Glomerular visceral epithelial cell (primary cell): ENCODE data around the gene SLC30A4.

Experiments
- DNase-seq: peaks from one replicate; pipeline ENCODE4 v3.0.0-alpha.2; 2016; ENCODE audit errors: extremely low spot score

SLC30A4 gene

DNA sequence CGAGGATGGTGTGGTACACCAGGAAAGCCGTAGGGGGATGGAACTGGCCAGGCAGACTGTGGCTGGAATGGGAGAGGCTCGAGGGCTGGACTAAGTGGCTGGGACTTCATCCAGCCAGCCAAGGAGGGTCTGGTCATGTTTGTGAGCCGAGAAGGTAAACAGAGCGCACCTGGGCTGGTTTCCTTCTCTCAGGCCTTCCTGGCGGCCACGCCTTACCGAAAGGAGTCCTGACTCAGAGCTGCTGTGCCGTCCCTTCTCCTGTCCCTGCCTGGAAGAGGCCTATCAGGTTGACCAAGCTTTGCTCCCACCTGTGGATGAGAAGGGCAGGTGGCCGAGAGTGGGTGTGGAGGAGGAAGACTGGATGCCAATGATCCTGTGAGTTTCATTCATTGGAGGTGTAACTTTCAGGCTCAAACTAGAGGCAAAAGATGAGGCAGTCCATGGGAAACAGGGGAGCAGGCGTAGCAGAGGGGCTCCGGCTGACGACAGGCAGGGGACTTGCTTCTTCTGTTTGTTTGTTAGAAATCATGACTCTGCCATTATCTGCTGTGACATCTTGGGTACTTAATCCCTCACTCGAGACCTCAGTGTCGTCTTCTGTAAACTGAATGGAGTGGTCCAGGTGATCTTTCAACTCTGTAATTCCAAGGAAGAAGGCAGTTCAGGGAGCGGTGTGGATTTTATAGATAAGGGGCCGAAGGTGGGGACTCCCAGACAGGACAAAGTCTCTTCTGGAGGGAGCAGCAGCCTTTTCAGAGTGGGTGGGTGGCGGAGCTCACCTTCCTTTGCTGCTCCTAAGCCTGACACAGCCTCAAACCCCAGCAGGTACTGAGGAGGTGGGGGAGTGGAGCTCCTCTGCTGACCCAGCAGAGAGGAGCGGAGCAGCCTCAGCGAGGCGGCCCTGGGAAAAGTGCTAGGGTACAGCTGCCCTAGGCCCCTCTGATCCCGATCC lies 72.4 kb downstream of the SLC30A4 start:
- DNase-seq, result no peak

DNA sequence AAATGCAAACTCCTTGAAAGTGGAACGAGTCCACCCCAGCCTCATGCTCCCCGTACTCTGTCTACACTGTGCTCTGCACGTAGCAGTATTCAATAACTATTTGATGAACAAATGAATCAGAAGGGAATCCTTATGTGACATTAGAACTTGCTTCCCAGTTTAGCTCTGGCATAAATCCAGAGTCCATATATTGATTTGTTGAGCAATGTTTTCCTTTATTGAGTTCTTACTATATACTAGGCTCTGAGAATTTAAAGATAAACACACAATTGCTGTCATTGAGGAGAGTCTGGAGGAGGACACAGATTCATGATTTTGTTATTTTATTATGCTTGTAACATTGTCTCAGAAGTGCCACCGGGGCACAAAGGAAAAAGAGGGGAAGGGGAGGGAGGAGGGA lies 73.2 kb downstream of the SLC30A4 start:
- DNase-seq, result no peak

DNA sequence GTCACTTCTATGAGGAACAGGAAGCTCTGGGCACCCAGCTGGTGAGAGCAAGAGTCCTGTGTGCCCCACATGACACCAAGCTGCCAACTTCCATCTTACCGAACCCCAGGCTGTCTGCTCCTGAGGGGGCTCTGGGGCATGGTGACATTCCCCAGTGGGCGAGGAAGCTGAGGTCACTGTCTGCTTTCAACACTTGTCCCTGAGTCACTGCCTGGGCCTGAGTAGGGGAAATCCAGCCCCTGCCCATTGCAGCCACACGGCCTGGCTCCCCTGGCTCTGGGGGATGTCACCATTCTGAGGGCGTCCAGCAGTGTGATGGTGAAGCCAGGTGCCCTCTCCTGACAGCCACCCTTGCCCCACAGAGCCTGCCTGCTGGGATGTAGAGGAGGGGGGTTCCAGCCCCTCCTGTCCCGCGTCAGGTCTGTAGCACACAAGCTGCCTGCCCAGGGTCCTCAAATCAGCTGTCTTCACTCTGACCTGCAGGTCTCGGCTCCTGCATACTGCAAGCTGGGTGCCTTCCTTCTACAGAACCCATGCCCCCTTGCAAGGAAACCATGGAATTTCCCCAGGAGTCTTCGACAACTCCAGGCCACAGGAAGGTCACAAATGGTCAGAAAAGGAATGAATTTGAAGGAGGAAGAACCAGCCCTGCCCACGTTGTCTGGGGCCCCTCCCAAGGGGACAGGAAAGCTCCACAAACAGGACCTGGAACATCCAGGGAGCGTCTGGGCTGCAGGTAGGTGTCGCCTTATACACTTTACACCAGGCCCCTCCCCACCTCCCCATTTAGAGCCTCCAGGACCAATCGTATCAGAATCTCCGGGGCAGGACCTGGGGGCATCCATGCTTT lies 74.3 kb downstream of the SLC30A4 start:
- peak; percentile 62 for DNase-seq

DNA sequence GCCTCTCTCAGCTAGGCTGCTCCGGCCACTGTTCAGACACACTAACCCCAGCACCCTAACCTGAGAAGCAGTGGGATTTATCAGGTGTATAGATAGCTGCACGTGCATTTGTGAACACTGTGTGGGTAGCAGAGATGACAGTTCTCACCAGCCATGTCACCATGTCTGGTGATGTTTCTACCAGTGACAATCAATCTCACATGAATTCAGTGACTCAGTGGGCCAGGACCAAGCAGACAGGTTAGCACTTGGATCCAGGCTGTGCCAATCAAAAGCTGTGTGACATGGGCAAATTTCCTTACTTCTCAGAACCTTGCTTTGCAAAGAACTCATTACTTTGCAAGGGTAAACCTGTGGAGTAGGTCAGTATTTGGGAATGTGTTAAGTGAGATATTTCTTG lies 78.9 kb downstream of the SLC30A4 start:
- DNase-seq, result no peak

DNA sequence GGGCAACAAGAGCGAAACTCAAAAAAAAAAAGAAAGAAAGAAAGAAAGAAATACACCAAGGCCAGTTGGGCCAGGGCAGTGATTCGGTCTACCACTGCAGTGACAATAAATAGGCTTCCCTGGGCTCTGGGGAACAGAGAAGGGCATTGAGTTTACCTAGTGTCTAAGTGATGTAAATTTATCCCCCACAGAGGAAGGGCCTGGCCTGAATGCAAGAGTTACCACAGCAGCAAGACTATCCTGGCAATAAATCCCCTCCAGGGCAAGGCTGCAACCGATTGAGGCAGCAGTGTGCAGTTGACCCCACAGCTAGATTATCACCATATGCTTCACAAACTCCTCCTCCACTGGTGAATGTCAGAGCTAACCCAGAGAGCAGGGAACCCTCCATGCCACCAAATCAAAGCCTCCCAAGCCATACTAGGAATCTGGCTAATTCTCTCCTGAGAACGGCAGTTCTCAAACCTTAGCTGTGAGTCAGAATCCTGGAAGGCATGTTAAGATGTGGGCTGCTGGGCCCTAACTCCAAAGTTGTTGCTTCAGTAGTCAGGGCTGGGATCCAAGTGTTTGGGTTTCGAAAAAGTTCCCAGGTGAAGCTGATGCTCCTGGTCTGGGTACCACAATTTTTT lies 79.9 kb downstream of the SLC30A4 start:
- peak; percentile 73 for DNase-seq

DNA sequence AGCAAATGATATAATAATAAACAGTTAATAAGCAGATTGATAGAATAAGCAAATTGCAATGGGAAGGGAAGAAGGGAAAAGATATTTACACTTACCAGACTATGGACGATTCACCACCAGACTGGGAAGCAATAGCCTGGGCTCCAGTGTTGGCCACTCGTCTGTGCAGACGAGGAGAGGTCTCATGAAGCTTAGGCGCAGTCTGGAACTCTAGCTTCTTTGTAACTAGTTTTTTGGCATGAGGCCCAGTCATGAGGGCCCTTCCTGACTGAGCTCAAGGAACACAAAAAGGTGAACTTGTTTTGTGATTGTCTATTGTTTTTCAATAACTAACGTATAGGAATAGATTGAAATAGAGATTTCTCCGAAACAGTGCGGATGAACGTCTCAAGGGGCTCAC lies 80.9 kb downstream of the SLC30A4 start:
- peak; percentile 52 for DNase-seq

DNA sequence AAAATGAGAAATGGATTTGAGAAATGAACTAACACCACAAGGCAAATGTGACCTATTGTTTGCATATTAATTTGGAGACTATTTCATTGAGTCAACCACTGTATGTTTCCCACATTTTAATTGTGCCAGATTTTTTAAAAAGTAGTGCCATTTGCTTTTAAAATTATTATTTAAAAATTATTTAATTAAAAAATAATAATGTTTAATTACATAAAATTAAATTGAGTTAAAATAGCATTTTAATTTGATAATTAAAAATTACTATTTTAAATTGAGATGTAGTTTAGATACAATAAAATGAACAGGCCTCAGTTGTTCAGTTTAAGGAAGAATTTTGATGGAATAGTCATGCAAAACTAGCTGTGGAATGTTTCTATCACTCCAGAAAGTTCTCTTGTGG lies 81.5 kb downstream of the SLC30A4 start:
- DNase-seq, result no peak

DNA sequence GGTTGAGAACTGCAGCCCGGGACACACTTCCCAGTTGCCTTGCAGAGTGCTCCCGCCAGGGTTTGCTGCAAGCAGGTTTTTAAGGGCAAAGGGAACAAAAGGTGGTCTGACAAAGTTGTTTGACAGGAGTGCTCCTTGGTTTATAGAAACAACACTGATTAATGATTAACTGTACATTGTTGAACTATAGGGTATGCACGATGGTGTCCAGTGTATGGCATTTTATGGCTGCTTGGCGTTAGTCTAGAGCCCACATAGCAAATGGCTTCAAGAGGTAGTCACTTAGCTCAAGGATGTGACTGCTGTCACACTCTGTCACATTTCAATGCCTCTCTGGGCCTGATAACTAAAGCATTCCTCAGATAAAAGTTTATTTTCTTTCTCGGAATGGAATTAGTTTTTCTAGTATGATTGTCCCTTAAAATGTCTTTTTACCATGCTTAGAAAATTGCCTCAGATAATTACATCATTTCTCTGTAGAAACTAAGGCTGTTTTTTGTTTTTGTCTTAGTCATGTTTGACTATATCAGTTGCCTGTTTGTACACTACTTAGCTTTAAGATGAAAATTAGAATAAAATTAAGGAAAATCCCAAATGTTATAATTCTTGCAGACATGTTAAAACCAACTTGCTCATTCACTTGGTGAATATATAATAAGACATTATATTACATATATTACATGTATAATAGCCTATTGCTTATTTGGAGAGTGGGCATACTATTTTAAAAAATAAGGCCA lies 82.9 kb downstream of the SLC30A4 start:
- no peak for DNase-seq

DNA sequence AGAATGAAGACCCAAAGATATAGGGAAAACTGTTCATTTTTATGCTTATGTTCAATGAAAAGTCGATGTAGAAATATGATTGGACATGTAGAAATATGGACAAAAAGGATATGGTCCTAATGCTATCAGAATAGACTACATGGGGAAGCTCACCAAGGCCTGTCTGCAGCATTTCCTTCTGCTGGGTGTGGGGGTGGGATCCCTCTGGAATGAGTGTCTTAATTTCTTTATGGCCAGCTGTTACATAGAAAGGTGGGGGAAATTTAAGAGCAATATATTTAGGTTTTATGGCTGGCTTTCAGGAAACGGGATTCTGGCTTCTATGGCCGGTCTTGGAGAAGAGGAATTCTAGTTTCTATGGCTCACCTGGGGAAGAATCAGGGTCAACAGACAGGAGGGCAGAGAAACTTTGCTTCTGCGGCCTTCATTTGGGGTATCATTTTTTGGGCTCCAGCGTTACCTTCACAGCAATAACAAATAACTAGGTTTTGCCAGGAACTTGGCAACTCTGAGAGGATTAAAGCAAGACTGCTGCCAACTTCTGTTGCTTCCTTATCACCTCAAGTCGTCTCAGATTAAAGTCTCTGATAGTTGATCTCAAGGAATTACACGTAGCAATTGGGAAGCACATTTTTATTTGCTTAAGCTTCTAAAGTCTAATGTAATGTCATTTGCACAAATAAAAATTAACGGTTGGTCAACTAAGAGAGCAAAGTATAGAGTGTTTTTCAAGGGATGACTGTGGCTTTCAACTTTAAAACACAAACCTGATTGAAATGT lies 87.2 kb downstream of the SLC30A4 start:
- no peak for DNase-seq

DNA sequence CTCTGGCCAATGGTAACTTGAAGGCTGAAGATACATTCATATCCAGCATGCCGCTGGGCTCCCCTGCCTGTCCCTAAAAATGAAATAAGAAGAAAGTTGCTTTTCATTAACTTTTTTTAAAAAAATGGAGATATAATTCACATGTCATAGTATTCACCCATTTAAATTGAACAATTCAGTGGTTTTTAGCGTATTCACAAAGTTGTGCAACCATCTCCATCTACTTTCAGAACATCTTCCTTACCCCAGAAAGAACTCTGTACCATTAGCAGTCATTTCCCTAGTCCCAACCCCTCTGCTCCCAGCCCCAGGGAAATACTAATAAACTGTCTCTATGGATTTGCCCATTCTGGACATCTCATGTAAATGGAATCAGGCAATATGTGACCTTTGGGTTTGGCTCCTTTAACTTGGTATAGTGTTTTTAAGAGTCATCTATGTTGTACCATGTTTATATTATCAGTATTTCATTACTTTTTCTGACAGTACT lies 88.4 kb downstream of the SLC30A4 start:
- DNase-seq, result no peak

DNA sequence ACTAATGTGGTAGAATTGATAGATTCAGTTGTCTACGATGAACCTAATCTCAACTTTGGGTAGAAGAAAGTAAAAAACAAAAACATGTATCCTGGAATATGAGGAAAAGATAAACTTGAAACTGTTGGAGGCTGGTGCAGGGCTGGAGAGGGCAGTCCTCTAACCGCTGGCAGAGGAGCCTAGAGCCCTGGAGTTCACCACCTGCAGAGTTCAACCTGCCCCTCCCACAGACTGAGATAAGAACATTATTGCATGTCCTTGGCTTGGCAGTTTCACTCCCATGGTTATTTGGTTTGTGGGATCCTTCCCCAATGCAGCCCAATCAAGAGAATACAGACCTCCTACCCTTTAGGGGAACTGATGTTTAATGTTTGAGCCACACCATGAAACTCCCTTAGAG lies 91.0 kb downstream of the SLC30A4 start:
- no peak for DNase-seq

DNA sequence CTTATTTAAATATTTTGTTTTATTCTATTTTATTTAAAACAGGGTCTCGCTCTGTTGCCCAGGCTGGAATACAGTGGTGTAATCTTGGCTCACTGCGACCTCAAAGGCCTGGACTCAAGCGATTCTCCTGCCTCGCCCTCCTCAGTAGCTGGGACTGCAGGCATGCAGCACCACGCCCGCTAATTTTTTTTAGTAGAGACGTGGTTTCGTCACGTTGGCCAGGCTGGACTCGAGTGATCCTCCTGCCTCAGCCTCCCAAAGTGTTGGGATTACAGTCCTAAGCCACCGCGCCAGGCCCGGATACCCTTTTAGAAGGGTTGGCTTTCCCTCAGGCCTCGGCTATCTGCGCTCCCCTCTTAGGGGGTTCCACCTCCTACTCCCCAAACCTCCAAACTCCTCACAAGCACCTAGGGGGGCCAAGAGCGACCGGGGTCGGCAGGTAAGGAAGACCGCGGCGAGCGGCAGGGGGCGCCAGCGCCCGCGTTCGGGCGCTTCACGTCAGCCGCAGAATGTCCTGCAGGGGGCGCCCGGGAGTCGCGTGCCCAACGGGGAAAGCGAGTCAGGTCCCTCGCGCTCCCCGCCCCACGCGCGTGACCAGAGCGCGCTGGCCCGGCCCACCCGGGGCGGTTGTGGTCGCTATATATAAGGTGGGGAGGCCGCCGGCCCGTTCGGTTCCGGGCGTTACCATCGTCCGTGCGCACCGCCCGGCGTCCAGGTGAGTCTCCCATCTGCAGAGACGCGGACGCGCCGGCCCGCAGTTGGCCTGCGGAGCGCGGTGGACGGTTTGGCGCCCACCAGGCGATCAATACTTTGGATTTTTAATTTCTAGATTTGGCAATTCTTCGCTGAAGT lies 92.4 kb downstream of the SLC30A4 start:
- DNase-seq, result peak; percentile 61
